HUES6 (cell line): ENCODE measurements around the gene FADS6.
A peak's percentile ranks its signal among the peaks of the same experiment; 100 is the strongest.

ENCODE experiments used
- H3K27ac ChIP-seq: 2 replicates; pipeline ENCODE4 v1.7.0; 2013; ENCODE audit warnings: low read depth, mild to moderate bottlenecking, low read length, inconsistent platforms
- H3K27me3 ChIP-seq: 2 replicates; pipeline ENCODE4 v1.6.1; 2013; ENCODE audit warnings: low read length; ENCODE audit not compliant: control insufficient read depth, insufficient read depth
- H3K36me3 ChIP-seq: 2 replicates; pipeline ENCODE4 v1.6.1; 2013; ENCODE audit warnings: low read length; ENCODE audit not compliant: control insufficient read depth, insufficient read depth
- H3K4me1 ChIP-seq: 2 replicates; pipeline ENCODE4 v1.6.1; 2013; ENCODE audit warnings: low read length; ENCODE audit not compliant: control insufficient read depth, insufficient read depth
- H3K4me3 ChIP-seq: 2 replicates; pipeline ENCODE4 v1.5.1; 2013; ENCODE audit warnings: low read depth, low read length
- H3K9ac ChIP-seq: one replicate; pipeline ENCODE4 v1.6.1; 2013; ENCODE audit warnings: mild to moderate bottlenecking, low read length
- H3K9me3 ChIP-seq: 2 replicates; pipeline ENCODE4 v1.6.1; 2013; ENCODE audit warnings: low read depth, low read length; ENCODE audit not compliant: control insufficient read depth, insufficient read depth

The FADS6 gene

GRCh38 chr17:74882517-74883240 lies 10.8 kb downstream of the FADS6 start:
- Histone ChIP-seq H3K36me3 (no peaks in the 10 kb centered on the region), H3K9ac (no peak overlapping the region), H3K9me3 (no peaks in the 10 kb centered on the region), H3K4me1 (peaks cover 8% of the 10 kb centered on the region; the same call in 1 of the 2 replicates), H3K27ac (no peak overlapping the region), H3K4me3 (no peak overlapping the region), H3K27me3 (peaks cover 4% of the 10 kb centered on the region; the same call in 1 of the 2 replicates)

- no peaks in the 10 kb centered on the region for H3K9me3 ChIP-seq
Measured at GRCh38 chr17:74881073-74881472, 12.4 kb downstream of the FADS6 start.

GRCh38 chr17:74879308-74879707 lies 14.1 kb downstream of the FADS6 start:
- Histone ChIP-seq H3K27me3 (peaks cover 4% of the 10 kb centered on the region; the same call in 1 of the 2 replicates), H3K4me1 (peaks cover 11% of the 10 kb centered on the region), H3K4me3 (no peak overlapping the region), H3K27ac (no peak overlapping the region), H3K9ac (no peak overlapping the region), H3K9me3 (no peaks in the 10 kb centered on the region), H3K36me3 (no peaks in the 10 kb centered on the region)

More at GRCh38 chr17:74881073-74881472, 12.4 kb downstream of the FADS6 start:
- no peak overlapping the region for H3K27ac ChIP-seq
- no peak overlapping the region for H3K4me3 ChIP-seq
- H3K27me3 ChIP-seq: peaks cover 4% of the 10 kb centered on the region; the same call in 1 of the 2 replicates
- no peak overlapping the region for H3K9ac ChIP-seq
- H3K4me1 ChIP-seq: peaks cover 8% of the 10 kb centered on the region; the same call in 1 of the 2 replicates
- no peaks in the 10 kb centered on the region for H3K36me3 ChIP-seq

GRCh38 chr17:74878658-74879057 lies 14.8 kb downstream of the FADS6 start:
- H3K36me3 ChIP-seq: no peaks in the 10 kb centered on the region
- no peak overlapping the region for H3K27ac ChIP-seq
- peaks cover 14% of the 10 kb centered on the region for H3K4me1 ChIP-seq
- peaks cover 4% of the 10 kb centered on the region; the same call in 1 of the 2 replicates for H3K27me3 ChIP-seq
- no peak overlapping the region for H3K9ac ChIP-seq
- H3K9me3 ChIP-seq: no peaks in the 10 kb centered on the region
- no peak overlapping the region for H3K4me3 ChIP-seq

GRCh38 chr17:74877592-74878548 lies 15.6 kb downstream of the FADS6 start:
- H3K27me3 ChIP-seq: peaks cover 4% of the 10 kb centered on the region; the same call in 1 of the 2 replicates
- H3K4me1 ChIP-seq: peaks cover 8% of the 10 kb centered on the region
- no peak overlapping the region for H3K9ac ChIP-seq
- H3K9me3 ChIP-seq: no peaks in the 10 kb centered on the region
- no peak overlapping the region for H3K27ac ChIP-seq
- H3K36me3 ChIP-seq: no peaks in the 10 kb centered on the region
- H3K4me3 ChIP-seq: no peak overlapping the region

GRCh38 chr17:74875977-74876593 lies 17.3 kb downstream of the FADS6 start:
- H3K4me3 ChIP-seq: no peak overlapping the region
- no peak overlapping the region for H3K27ac ChIP-seq
- peak overlapping the region; percentile 12 for H3K9ac ChIP-seq
- peaks cover 3% of the 10 kb centered on the region; the same call in 1 of the 2 replicates for H3K36me3 ChIP-seq
- no peaks in the 10 kb centered on the region for H3K9me3 ChIP-seq
- H3K27me3 ChIP-seq: no peaks in the 10 kb centered on the region
- peaks cover 18% of the 10 kb centered on the region for H3K4me1 ChIP-seq

GRCh38 chr17:74875155-74875976 lies 18.1 kb downstream of the FADS6 start:
- Histone ChIP-seq H3K4me1 (peaks cover 18% of the 10 kb centered on the region), H3K9ac (no peak overlapping the region), H3K36me3 (peaks cover 3% of the 10 kb centered on the region; the same call in 1 of the 2 replicates), H3K27ac (no peak overlapping the region), H3K9me3 (no peaks in the 10 kb centered on the region), H3K4me3 (no peak overlapping the region), H3K27me3 (no peaks in the 10 kb centered on the region)

GRCh38 chr17:74874615-74875037 lies 18.8 kb downstream of the FADS6 start:
- Histone ChIP-seq H3K36me3 (peaks cover 6% of the 10 kb centered on the region; the same call in 1 of the 2 replicates), H3K9me3 (no peaks in the 10 kb centered on the region), H3K4me3 (no peak overlapping the region), H3K27ac (no peak overlapping the region), H3K9ac (no peak overlapping the region), H3K4me1 (peaks cover 18% of the 10 kb centered on the region), H3K27me3 (no peaks in the 10 kb centered on the region)

GRCh38 chr17:74873874-74874614 lies 19.4 kb downstream of the FADS6 start:
- peak overlapping the region; percentile 67; the same call in 1 of the 2 replicates for H3K27ac ChIP-seq
- H3K4me3 ChIP-seq: peak overlapping the region; percentile 97
- H3K36me3 ChIP-seq: peaks cover 6% of the 10 kb centered on the region; the same call in 1 of the 2 replicates
- peaks cover 18% of the 10 kb centered on the region for H3K4me1 ChIP-seq
- H3K9ac ChIP-seq: peak overlapping the region; percentile 94
- no peaks in the 10 kb centered on the region for H3K27me3 ChIP-seq
- no peaks in the 10 kb centered on the region for H3K9me3 ChIP-seq
